Measurements from ENCODE around the gene CTNNAL1. TPM values are rescaled to one million over a fixed set of nuclear protein-coding genes. Genes with fewer than 3 reads are reported as not detected.

CTNNAL1 gene
- total RNA-seq, 2 experiments from 2014 or later: 4.9 to 5.3 TPM

DNA sequence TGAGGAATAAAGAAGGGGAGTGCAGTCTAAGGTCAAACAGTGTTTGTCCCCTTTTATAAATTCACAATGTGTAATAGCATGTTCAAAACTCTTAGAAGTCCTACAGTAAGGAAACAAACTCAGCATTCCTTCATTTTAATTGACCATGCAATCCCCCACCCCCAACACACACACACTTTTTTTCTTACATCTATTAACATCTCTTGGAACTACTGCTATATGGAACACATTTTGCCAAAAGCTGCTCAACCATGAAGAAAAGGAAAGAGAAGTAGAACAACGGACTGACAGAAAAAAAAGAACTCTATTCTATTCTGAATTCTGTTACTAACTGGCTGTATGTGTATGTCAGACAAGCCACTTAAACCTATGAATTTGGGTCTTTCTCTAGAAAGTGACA is 2.8 kb upstream of the CTNNAL1 start:
- H3K36me3 ChIP-seq (ENCODE audit: insufficient read depth, low read length): peaks cover 20% of the 10 kb centered on the region
- ATAC-seq (ENCODE audit: poor library complexity) (no peak), DNase-seq (no peak)
- no peak for TF ChIP-seq CTCF (IDR thresholded peaks at IDR 0.05)
- H3K9me3 ChIP-seq (ENCODE audit: control insufficient read depth in 1 of 2, insufficient read depth in 1 of 2, low read length in 2 of 2): no peaks in the 10 kb centered on the region
- Mint-ChIP-seq H3K4me1 (ENCODE audit: low read depth) (peaks cover 24% of the 10 kb centered on the region), H3K27me3 (peaks cover 5% of the 10 kb centered on the region), H3K27ac (peak overlapping the region; percentile 88), H3K36me3 (ENCODE audit: low read depth) (peaks cover 36% of the 10 kb centered on the region), H3K9me3 (no peaks in the 10 kb centered on the region), H3K4me3 (peak overlapping the region; percentile 42)
- no peak overlapping the region for H3K27ac ChIP-seq (ENCODE audit: low read depth in 1 of 2, low read length in 2 of 2)
- ChIA-PET POLR2A (no interaction called here), CTCF (interaction anchor here (0.8 kb wide), 1 partner anchor 20 kb away, joined by 3 read pairs; no protein-coding TSS in a partner anchor)
- peaks cover 16% of the 10 kb centered on the region for H3K4me1 ChIP-seq (ENCODE audit: insufficient read depth, low read length)
- intact Hi-C loops (cut with DNase I, micrococcal nuclease): no loop called here
- H3K27me3 ChIP-seq (ENCODE audit: control insufficient read depth in 1 of 2, insufficient read depth in 2 of 2, low read length in 2 of 2): no peaks in the 10 kb centered on the region
- H3K4me3 ChIP-seq (ENCODE audit: low read length): no peak overlapping the region

DNA sequence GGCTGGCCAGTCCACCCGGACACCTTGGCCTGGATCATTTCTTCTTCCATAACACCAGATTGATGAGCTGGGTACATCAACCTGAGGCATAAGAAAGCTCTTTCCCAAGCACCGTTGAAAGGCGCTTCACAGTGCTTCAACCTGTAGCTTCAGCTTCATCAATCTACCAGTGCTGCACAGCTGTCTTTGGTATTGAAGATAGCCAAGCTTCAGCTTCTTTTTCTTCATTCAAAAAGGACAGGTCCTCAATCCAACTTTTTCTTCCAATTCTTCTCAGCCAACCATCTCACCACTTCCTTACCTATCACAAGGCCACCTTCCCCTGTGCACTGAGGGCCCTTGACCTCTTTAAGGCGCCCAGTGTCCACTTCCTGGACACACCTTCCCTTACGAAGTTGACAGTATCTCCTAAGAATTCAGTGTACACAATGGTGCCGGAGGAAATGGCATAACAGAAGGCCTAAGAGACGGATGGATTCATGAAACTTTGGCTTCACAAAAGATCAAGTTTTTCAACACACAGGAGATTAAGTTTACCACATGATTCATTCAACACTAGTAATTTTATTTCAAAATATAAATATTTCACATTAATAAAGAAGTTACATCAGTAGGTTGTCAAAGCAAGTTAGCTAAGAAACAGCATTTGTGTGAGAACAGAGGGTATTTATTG is 1.4 kb upstream of the CTNNAL1 start:
- Mint-ChIP-seq H3K4me3 (peak overlapping the region; percentile 100), H3K9me3 (no peaks in the 10 kb centered on the region), H3K36me3 (ENCODE audit: low read depth) (peaks cover 23% of the 10 kb centered on the region), H3K27me3 (peaks cover 10% of the 10 kb centered on the region), H3K27ac (peak overlapping the region; percentile 88), H3K4me1 (ENCODE audit: low read depth) (peaks cover 32% of the 10 kb centered on the region)
- H3K9me3 ChIP-seq (ENCODE audit: control insufficient read depth in 1 of 2, insufficient read depth in 1 of 2, low read length in 2 of 2): no peaks in the 10 kb centered on the region
- DNase-seq: peak in 1 of 14 experiments; percentile 38
- ATAC-seq (ENCODE audit: poor library complexity): no peak
- H3K36me3 ChIP-seq (ENCODE audit: insufficient read depth, low read length): peaks cover 10% of the 10 kb centered on the region
- POLR2A ChIA-PET: no interaction called here
- TF ChIP-seq CTCF (IDR thresholded peaks at IDR 0.05): no peak
- CTCF ChIA-PET: no interaction called here
- H3K27ac ChIP-seq (ENCODE audit: low read depth in 1 of 2, low read length in 2 of 2): peak overlapping the region in 1 of 2 donors; percentile 32
- no peak overlapping the region for H3K4me3 ChIP-seq (ENCODE audit: low read length)
- peaks cover 16% of the 10 kb centered on the region for H3K4me1 ChIP-seq (ENCODE audit: insufficient read depth, low read length)
- intact Hi-C loops (cut with DNase I, micrococcal nuclease): loop anchor here (5.0 kb wide), 3 partner anchors 82 to 98 kb away; partner anchors contain the start of genes ABITRAM (in 1 of the 2) and ELP1 (in 1 of the 2)
- no peaks in the 10 kb centered on the region for H3K27me3 ChIP-seq (ENCODE audit: control insufficient read depth in 1 of 2, insufficient read depth in 2 of 2, low read length in 2 of 2)

GRCh38 chr9:109013679-109014607 is 644 bp upstream of the CTNNAL1 start:
- Mint-ChIP-seq H3K9me3 (no peaks in the 10 kb centered on the region), H3K36me3 (ENCODE audit: low read depth) (peaks cover 15% of the 10 kb centered on the region), H3K4me1 (ENCODE audit: low read depth) (peaks cover 32% of the 10 kb centered on the region), H3K27me3 (peaks cover 10% of the 10 kb centered on the region), H3K27ac (peak overlapping the region; percentile 88), H3K4me3 (peak overlapping the region; percentile 100)
- Histone ChIP-seq H3K9me3 (ENCODE audit: control insufficient read depth in 1 of 2, insufficient read depth in 1 of 2, low read length in 2 of 2) (no peaks in the 10 kb centered on the region), H3K36me3 (ENCODE audit: insufficient read depth, low read length) (peaks cover 2% of the 10 kb centered on the region), H3K4me1 (ENCODE audit: insufficient read depth, low read length) (peaks cover 16% of the 10 kb centered on the region), H3K27ac (ENCODE audit: low read depth in 1 of 2, low read length in 2 of 2) (peak overlapping the region; percentile 43 to 65), H3K27me3 (ENCODE audit: control insufficient read depth in 1 of 2, insufficient read depth in 2 of 2, low read length in 2 of 2) (no peaks in the 10 kb centered on the region), H3K4me3 (ENCODE audit: low read length) (peak overlapping the region; percentile 44)
- ChIA-PET POLR2A (interaction anchor here (0.8 to 1.2 kb wide), 2 partner anchors 80 to 105 kb away, joined by 3 read pairs; partner anchors contain the start of genes ABITRAM and ELP1), CTCF (interaction anchor here (0.6 kb wide), 1 partner anchor 93 kb away, joined by 3 read pairs; no protein-coding TSS in a partner anchor)
- no peak for TF ChIP-seq CTCF (IDR thresholded peaks at IDR 0.05)
- DNase-seq: peak in 3 of 14 experiments; percentile 9 to 31 (median 24)
- no peak for ATAC-seq (ENCODE audit: poor library complexity)
- intact Hi-C loops (cut with DNase I, micrococcal nuclease): loop anchor here (2.0 to 5.0 kb wide), 5 partner anchors 79 to 107 kb away; partner anchors contain the start of genes ABITRAM (in 2 of the 2) and ELP1 (in 2 of the 2)
